HepG2 (cell line): ENCODE measurements around the gene METTL16. TPM values are rescaled to one million over a fixed set of nuclear protein-coding genes. Genes with fewer than 3 reads are reported as not detected.

Experiments used
- ARNT ChIP-seq: fragments of 450-650 bp; IDR thresholded peaks from 2 replicates; pipeline ENCODE4 v1.6.1; 2017
- ARNTL ChIP-seq: sonication (generic); formaldehyde crosslinking; IDR thresholded peaks from 2 replicates; pipeline ENCODE4 v1.4.0; 2020; ENCODE audit warnings: mild to moderate bottlenecking, missing genetic modification reagents
- DMAP1 ChIP-seq: IDR thresholded peaks from 2 replicates; pipeline ENCODE4 v1.6.1; 2016
- ETV5 ChIP-seq: IDR thresholded peaks from 2 replicates; pipeline ENCODE4 v1.6.1; 2018; ENCODE audit warnings: missing biosample characterization, missing genetic modification reagents, inconsistent platforms, borderline replicate concordance
- KDM5B ChIP-seq: sonication (generic); formaldehyde crosslinking; IDR thresholded peaks from 2 replicates; pipeline ENCODE4 v1.4.0; 2020; ENCODE audit warnings: missing genetic modification reagents, mild to moderate bottlenecking, borderline replicate concordance
- POLR2G ChIP-seq: fragments of 200-400 bp; formaldehyde crosslinking; IDR thresholded peaks from 2 replicates; pipeline ENCODE4 v1.6.1; 2018; ENCODE audit warnings: mild to moderate bottlenecking, low read depth, low read length, moderate library complexity
- SETDB1 ChIP-seq: sonication (generic); formaldehyde crosslinking; IDR thresholded peaks from 2 replicates; pipeline ENCODE4 v1.5.1; 2020; ENCODE audit warnings: missing genetic modification reagents, mild to moderate bottlenecking, borderline replicate concordance
- SKI ChIP-seq: fragments of 450-650 bp; IDR thresholded peaks from one replicate; pipeline ENCODE4 v1.6.1; 2018; ENCODE audit warnings: mild to moderate bottlenecking; ENCODE audit not compliant: partially characterized antibody
- XRCC5 ChIP-seq: fragments of 200-400 bp; formaldehyde crosslinking; optimal IDR thresholded peaks from 2 replicates; pipeline ENCODE3; 2017; ENCODE audit warnings: mild to moderate bottlenecking, low read length
- YEATS4 ChIP-seq: sonication (generic); formaldehyde crosslinking; IDR thresholded peaks from 2 replicates; pipeline ENCODE4 v1.4.0; 2020; ENCODE audit warnings: missing genetic modification reagents, borderline replicate concordance
- ZBTB21 ChIP-seq: sonication (generic); formaldehyde crosslinking; IDR thresholded peaks from 2 replicates; pipeline ENCODE4 v1.4.0; 2020; ENCODE audit warnings: missing genetic modification reagents
- ZNF747 ChIP-seq: sonication (generic); formaldehyde crosslinking; IDR thresholded peaks from 2 replicates; pipeline ENCODE4 v1.8.1; 2023; ENCODE audit warnings: missing genetic modification reagents, mild to moderate bottlenecking, borderline replicate concordance
- ZNF766 ChIP-seq: sonication (generic); formaldehyde crosslinking; IDR thresholded peaks from 2 replicates; pipeline ENCODE4 v1.5.0; 2020; ENCODE audit warnings: missing genetic modification reagents, borderline replicate concordance
- ZSCAN31 ChIP-seq: sonication (generic); formaldehyde crosslinking; IDR thresholded peaks from 2 replicates; pipeline ENCODE4 v1.5.0; 2020; ENCODE audit warnings: low read depth, mild to moderate bottlenecking, missing genetic modification reagents
- polyA plus RNA-seq, 8 experiments: library from polyadenylated mRNA; depleted of rRNA in 3 of 8; stranded (reverse) in 7 of 8; unstranded in 1 of 8; fragments of >200 nt; fragmentation: Illumina TruSeq in 4 of 8; extraction: Trizol in 4 of 8; gene quantifications; 2 replicates each; pipeline versions ENCODE4 v1.2.1 to v1.2.3, GENCODE V29; 2011 to 2016; ENCODE audit warnings: low read depth in 4 of 8, missing spikeins in 1 of 8, mixed read lengths in 1 of 8; ENCODE audit not compliant: insufficient read depth in 1 of 8
- total RNA-seq, 5 experiments: library from RNA; depleted of rRNA; stranded (reverse); fragments of >200 nt; fragmentation: Illumina TruSeq; extraction: Trizol; gene quantifications; 2 replicates each; pipeline ENCODE4 v1.2.3, GENCODE V29; 2016; ENCODE audit warnings: low read depth in 1 of 5
- TF ChIP-seq, protein P1 (sequence below): sonication (generic); formaldehyde crosslinking; IDR thresholded peaks from 2 replicates; pipeline ENCODE4 v1.4.0; 2020; ENCODE audit warnings: missing genetic modification reagents
- TF ChIP-seq, protein P2 (sequence below), 2 experiments: sonication (generic) in 1 of 2; formaldehyde crosslinking in 1 of 2; IDR thresholded peaks; 2 replicates each; pipeline versions ENCODE4 v1.4.0 to v1.6.1; 2018 to 2020; ENCODE audit warnings: missing genetic modification reagents in 2 of 2, borderline replicate concordance in 1 of 2, low read depth in 1 of 2, mild to moderate bottlenecking in 1 of 2, missing biosample characterization in 1 of 2
- TF ChIP-seq, protein P3 (sequence below): sonication (generic); formaldehyde crosslinking; IDR thresholded peaks from 2 replicates; pipeline ENCODE4 v1.4.0; 2020; ENCODE audit warnings: low read depth, mild to moderate bottlenecking, missing genetic modification reagents
- TF ChIP-seq, protein P4 (sequence below): sonication (generic); formaldehyde crosslinking; IDR thresholded peaks from 2 replicates; pipeline ENCODE4 v1.4.0; 2020; ENCODE audit warnings: missing genetic modification reagents, borderline replicate concordance
- TF ChIP-seq, protein P5 (sequence below): sonication (generic); IDR thresholded peaks from 2 replicates; pipeline ENCODE4 v1.6.1; 2016; ENCODE audit warnings: low read depth, borderline replicate concordance

The METTL16 gene
- total and polyA plus RNA-seq, 2 of the 13 experiments (the other 11 are each of a cell fraction or from before 2014, with no cell fraction given) = 11.6 to 18.5 TPM

DNA sequence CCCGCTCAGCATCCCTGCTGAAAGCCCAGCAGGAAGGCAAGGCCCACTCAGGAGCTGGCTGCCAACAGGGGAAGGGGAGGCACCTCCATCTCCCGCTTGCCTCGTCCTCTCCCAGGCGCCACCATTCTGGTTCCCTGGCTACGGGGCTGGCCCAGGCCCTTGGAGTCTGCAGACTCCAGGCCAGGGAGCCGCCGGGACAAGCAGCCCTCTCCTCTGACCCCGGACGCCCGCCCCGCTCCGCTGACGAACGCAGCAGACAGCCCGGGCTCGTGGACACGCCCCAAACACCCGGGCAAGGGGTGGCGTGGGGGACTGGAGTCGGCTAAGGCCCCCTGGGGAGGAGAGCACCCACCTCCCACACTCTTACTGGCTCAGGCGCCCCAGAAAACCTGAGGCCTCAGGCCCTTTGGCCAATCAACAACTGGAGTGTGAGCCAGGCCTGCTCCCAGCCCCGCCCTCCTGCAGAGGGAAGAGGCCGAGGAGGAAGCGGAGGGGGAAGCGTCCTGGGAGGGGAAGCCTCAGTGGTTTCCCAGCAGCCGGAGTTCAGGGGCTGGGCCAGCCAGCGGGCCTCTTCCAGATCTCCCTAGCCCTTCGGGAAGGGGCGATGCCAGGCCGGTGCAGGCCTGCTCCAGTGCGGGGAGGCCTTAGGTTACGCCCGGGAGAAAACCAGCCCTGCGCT, 115.0 kb downstream of the METTL16 start (continued):
- TF ChIP-seq ZNF747 (CRISPR knock-in tag) = peak; percentile 60; the same call in 1 of the 2 replicates
- peak; percentile 65 for TF ChIP-seq POLR2G
- peak; percentile 41; the same call in 1 of the 2 replicates for TF ChIP-seq ETV5
- TF ChIP-seq, protein P1, sequence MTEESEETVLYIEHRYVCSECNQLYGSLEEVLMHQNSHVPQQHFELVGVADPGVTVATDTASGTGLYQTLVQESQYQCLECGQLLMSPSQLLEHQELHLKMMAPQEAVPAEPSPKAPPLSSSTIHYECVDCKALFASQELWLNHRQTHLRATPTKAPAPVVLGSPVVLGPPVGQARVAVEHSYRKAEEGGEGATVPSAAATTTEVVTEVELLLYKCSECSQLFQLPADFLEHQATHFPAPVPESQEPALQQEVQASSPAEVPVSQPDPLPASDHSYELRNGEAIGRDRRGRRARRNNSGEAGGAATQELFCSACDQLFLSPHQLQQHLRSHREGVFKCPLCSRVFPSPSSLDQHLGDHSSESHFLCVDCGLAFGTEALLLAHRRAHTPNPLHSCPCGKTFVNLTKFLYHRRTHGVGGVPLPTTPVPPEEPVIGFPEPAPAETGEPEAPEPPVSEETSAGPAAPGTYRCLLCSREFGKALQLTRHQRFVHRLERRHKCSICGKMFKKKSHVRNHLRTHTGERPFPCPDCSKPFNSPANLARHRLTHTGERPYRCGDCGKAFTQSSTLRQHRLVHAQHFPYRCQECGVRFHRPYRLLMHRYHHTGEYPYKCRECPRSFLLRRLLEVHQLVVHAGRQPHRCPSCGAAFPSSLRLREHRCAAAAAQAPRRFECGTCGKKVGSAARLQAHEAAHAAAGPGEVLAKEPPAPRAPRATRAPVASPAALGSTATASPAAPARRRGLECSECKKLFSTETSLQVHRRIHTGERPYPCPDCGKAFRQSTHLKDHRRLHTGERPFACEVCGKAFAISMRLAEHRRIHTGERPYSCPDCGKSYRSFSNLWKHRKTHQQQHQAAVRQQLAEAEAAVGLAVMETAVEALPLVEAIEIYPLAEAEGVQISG (CRISPR knock-in tag) = peak; percentile 37; the same call in 1 of the 2 replicates
- TF ChIP-seq ARNT = no peak
- TF ChIP-seq, protein P2, sequence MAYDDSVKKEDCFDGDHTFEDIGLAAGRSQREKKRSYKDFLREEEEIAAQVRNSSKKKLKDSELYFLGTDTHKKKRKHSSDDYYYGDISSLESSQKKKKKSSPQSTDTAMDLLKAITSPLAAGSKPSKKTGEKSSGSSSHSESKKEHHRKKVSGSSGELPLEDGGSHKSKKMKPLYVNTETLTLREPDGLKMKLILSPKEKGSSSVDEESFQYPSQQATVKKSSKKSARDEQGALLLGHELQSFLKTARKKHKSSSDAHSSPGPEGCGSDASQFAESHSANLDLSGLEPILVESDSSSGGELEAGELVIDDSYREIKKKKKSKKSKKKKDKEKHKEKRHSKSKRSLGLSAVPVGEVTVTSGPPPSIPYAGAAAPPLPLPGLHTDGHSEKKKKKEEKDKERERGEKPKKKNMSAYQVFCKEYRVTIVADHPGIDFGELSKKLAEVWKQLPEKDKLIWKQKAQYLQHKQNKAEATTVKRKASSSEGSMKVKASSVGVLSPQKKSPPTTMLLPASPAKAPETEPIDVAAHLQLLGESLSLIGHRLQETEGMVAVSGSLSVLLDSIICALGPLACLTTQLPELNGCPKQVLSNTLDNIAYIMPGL (CRISPR knock-in tag; IDR thresholded peaks at IDR 0.05; ENCODE audit: borderline replicate concordance in 1 of 2, low read depth in 1 of 2) = peak; percentile 30 to 38; a peak in 1 of 4 replicates
- TF ChIP-seq DMAP1 (CRISPR knock-in tag) = 0 out of 2 replicates have a peak, but pooled peaks have one; percentile 35
- TF ChIP-seq ZNF766 (CRISPR knock-in tag) = 0 out of 2 replicates have a peak, but pooled peaks have one; percentile 62
- TF ChIP-seq ZSCAN31 (CRISPR knock-in tag) = 0 out of 2 replicates have a peak, but pooled peaks have one; percentile 39
- no peak for TF ChIP-seq SETDB1 (CRISPR knock-in tag)
- TF ChIP-seq SKI = no peak
- TF ChIP-seq XRCC5 = peak; percentile 41
- TF ChIP-seq KDM5B = peak; percentile 13; the same call in 1 of the 2 replicates
- no peak for TF ChIP-seq ZBTB21 (CRISPR knock-in tag)
- TF ChIP-seq, protein P3, sequence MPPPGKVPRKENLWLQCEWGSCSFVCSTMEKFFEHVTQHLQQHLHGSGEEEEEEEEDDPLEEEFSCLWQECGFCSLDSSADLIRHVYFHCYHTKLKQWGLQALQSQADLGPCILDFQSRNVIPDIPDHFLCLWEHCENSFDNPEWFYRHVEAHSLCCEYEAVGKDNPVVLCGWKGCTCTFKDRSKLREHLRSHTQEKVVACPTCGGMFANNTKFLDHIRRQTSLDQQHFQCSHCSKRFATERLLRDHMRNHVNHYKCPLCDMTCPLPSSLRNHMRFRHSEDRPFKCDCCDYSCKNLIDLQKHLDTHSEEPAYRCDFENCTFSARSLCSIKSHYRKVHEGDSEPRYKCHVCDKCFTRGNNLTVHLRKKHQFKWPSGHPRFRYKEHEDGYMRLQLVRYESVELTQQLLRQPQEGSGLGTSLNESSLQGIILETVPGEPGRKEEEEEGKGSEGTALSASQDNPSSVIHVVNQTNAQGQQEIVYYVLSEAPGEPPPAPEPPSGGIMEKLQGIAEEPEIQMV (CRISPR knock-in tag) = no peak
- TF ChIP-seq ARNTL (CRISPR knock-in tag) = peak; percentile 53; the same call in 1 of the 2 replicates
- TF ChIP-seq, protein P4, sequence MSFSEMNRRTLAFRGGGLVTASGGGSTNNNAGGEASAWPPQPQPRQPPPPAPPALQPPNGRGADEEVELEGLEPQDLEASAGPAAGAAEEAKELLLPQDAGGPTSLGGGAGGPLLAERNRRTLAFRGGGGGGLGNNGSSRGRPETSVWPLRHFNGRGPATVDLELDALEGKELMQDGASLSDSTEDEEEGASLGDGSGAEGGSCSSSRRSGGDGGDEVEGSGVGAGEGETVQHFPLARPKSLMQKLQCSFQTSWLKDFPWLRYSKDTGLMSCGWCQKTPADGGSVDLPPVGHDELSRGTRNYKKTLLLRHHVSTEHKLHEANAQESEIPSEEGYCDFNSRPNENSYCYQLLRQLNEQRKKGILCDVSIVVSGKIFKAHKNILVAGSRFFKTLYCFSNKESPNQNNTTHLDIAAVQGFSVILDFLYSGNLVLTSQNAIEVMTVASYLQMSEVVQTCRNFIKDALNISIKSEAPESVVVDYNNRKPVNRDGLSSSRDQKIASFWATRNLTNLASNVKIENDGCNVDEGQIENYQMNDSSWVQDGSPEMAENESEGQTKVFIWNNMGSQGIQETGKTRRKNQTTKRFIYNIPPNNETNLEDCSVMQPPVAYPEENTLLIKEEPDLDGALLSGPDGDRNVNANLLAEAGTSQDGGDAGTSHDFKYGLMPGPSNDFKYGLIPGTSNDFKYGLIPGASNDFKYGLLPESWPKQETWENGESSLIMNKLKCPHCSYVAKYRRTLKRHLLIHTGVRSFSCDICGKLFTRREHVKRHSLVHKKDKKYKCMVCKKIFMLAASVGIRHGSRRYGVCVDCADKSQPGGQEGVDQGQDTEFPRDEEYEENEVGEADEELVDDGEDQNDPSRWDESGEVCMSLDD (CRISPR knock-in tag) = peak; percentile 74; the same call in 1 of the 2 replicates
- TF ChIP-seq, protein P5, sequence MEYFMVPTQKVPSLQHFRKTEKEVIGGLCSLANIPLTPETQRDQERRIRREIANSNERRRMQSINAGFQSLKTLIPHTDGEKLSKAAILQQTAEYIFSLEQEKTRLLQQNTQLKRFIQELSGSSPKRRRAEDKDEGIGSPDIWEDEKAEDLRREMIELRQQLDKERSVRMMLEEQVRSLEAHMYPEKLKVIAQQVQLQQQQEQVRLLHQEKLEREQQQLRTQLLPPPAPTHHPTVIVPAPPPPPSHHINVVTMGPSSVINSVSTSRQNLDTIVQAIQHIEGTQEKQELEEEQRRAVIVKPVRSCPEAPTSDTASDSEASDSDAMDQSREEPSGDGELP = peak; percentile 58; the same call in 1 of the 2 replicates
- peak; percentile 44; the same call in 1 of the 2 replicates for TF ChIP-seq YEATS4 (CRISPR knock-in tag)
